Neural progenitor cell (in vitro differentiated cells): ENCODE data around the gene NAA16.

ENCODE experiments used
- CTCF ChIP-seq: fragments of 200-600 bp; sonication (generic); IDR thresholded peaks from 2 replicates; pipeline ENCODE4 v1.5.1; 2017; ENCODE audit warnings: antibody characterized with exemption, mild to moderate bottlenecking
- EZH2 ChIP-seq: fragments of 200-600 bp; sonication (generic); IDR thresholded peaks from 2 replicates; pipeline ENCODE4 v1.6.1; 2017; ENCODE audit warnings: antibody characterized with exemption, mild to moderate bottlenecking, moderate library complexity

DNA sequence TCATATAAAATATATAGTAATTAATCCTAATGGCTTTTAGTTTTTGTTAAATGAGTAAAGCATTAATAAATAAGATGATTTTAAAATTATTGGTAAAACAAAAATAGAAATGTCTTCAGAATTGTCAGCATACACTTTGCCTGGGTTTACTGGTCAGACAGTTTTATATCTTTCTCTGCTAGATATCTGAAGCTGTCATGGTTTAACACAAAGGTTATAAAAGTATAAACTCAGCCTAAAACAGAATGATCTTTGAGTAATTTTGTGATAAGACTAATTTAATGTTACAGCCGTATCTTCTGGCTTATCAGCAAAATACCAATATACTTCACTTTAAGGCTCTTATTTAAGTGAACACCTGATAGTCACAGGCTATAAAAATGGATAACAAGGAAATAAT lies 17.8 kb upstream of the NAA16 start:
- TF ChIP-seq CTCF (no peak), EZH2 (no peak)
